Dermis microvascular lymphatic vessel endothelial cell (primary cell): ENCODE data around the gene ADGRG3. TPM values are rescaled to one million over a fixed set of nuclear protein-coding genes. Genes with fewer than 3 reads are reported as not detected.
"Not testable (repeated sequence)": the region's sequence is repeated elsewhere in the genome, so short reads cannot be mapped to it uniquely, and the experiment has no call there.

Experiments
- DNase-seq, 2 donors: peaks; one replicate each; pipeline versions ENCODE4 v3.0.0 to v3.0.0-alpha.2; 2010; ENCODE audit warnings: low read depth in 2 of 2
- total RNA-seq: library from RNA; depleted of rRNA; stranded (reverse); fragments of >200 nt; gene quantifications from 2 replicates; pipeline ENCODE4 v1.2.1, GENCODE V29; 2014

The ADGRG3 gene
- total RNA-seq, 1 donor from 2014 or later, result 1.3 TPM

- DNase-seq, result no peak
Observed at GRCh38 chr16:57661936-57662906, 5.9 kb upstream of the ADGRG3 start.

- no peak for DNase-seq
Observed at GRCh38 chr16:57663436-57663835, 4.7 kb upstream of the ADGRG3 start.

GRCh38 chr16:57663917-57664661, 4.0 kb upstream of the ADGRG3 start:
- DNase-seq, result no peak

- no peak for DNase-seq
Observed at GRCh38 chr16:57664662-57665025, 3.5 kb upstream of the ADGRG3 start.

GRCh38 chr16:57665541-57665940, 2.6 kb upstream of the ADGRG3 start:
- DNase-seq, result no peak

DNA sequence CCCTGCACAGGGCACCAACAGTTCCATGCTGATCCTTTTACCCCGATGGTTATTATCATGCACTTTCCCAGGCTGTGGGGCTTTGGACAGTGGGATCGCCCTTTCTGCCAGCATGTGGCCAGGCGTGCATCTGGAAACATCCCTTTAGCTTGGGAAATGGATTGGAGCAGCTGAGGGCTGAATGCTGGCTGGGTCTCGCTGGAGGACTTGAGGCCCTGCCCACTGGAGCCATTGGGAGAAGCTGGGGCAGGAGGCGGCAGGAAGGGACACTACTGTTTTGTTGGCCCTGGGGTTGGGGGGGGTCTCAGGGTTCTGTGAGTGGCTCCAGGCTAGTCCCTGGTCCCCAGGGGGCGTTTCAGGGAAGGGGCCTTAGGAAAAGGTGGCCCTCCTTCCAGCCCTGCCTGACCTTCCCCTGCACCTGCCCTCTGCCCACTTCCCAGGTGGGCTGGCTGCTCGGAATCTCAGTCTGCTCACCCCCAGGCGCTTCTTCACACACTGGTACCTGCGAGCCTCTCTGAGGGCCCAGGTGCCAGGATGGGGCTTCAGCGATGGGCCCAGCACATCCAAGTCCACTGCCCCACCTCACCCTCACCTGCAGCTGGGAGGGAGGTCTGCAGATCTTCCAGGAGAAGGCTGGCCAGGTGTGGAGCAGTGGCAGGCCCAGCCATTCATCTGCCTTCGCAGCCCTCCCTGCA, 1.6 kb upstream of the ADGRG3 start:
- DNase-seq, result no peak

GRCh38 chr16:57667048-57667525, 1.0 kb upstream of the ADGRG3 start:
- DNase-seq, result peak in 1 of 2 donors; percentile 73

DNA sequence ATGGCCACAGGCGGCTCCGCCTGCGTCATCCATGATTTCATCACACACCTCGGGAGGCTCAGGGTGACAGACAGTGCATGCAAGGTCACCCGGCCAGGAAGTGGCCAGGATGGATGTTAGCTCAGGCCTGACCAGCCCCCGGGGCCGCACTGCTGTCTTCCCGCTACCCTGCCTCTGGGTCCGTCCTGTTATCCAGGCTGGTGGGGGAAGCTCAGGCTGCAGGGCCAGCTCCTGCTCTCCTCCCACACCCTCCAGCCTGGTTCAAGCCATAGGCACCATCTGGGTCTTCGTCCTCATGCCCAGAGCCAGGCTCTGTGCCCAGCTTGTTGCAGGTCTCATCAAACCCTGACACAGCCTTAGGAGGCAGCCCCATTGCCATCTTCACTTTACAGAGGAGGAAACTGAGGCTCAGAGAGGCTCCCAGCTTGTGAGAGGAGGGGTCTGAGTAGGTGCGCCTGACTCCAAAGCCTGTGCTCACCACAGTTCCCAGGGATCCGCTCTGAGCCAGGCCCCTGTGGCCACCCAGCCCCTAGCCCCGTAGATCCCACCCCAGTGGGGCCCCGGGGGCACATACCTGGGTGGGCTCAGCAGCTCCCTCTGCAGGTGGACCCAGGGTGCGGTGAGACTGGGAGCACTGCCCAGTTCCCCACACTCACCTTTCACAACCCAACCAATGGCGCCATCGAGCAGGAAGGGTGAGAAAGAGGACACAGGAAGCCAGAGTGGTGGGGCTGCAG, 412 bp upstream of the ADGRG3 start:
- peak; percentile 43 to 93 for DNase-seq

GRCh38 chr16:57668630-57669475, 747 bp downstream of the ADGRG3 start:
- DNase-seq, result no peak

DNA sequence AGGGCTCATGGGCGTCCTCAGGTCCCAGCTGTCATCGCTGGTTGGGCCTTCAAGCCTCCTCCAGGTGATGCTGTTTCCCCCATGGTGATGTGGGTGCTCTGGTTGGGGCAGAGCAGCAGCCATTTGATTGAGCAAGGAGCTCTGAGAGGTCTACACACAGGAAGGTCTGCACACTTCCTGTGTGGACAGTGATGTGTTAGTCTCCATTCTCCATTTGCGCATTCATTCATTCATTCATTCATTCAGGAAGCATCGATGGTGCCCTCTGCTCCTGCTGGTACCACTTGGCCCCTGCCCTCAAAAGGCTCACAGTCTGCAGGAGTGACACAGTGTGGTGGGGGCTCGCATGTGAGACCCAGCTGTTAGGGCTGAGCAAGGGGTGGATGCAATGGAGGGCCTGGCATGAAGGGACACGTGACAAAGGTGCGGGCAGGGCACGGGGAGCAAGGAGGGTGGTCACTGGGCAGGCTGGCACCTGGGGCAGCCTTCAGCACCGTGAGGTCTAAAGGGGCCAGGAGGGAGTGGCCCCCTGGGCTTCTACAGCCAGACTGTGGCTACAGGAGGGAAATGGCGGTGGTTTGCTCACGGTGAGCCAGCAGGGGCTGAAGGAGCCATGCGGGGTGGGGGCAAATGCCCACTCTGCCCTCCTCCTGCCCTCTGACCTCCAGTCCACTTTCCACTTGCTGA, 1.5 kb downstream of the ADGRG3 start:
- no peak for DNase-seq

GRCh38 chr16:57670196-57670595, 2.1 kb downstream of the ADGRG3 start:
- DNase-seq, result no peak

DNA sequence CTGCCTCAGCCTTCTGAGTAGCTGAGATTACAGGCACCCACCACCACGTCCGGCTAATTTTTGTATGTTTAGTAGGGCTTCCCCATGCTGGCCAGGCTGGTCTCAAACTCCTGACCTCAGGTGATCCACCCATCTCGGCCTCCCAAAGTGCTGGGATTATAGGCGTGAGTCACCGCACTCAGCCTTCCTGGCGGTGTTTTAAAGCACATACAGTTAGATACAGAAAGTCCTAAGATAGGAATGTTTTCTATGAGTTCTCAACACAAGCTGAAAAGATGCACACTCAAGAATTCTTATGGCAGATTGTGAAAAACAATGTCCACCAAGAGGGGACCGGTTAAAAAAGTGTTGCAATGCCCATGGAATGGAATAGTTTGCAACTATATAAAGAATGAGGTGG, 3.3 kb downstream of the ADGRG3 start:
- not testable (repeated sequence) for DNase-seq

DNA sequence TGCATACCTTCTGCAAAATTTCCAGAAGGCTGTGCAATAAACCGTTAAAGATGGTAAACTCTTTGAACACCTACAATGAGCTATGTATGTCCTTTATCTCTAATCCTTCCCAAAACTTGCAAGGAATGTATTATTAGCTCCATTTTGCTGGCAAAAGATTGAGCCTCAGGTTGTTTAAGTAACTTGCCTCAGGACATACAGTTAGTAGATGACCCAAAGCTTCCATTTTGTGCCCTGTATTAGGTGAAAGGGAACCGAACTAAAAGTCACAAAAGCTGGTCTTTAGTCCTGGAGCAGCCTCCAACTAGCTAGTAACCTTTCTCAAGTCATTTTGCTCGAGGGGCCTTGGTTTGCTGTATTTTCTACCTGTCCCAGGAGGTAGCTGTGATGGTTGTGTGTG, 4.3 kb downstream of the ADGRG3 start:
- DNase-seq, result no peak

GRCh38 chr16:57672824-57673223, 4.7 kb downstream of the ADGRG3 start:
- no peak for DNase-seq

DNA sequence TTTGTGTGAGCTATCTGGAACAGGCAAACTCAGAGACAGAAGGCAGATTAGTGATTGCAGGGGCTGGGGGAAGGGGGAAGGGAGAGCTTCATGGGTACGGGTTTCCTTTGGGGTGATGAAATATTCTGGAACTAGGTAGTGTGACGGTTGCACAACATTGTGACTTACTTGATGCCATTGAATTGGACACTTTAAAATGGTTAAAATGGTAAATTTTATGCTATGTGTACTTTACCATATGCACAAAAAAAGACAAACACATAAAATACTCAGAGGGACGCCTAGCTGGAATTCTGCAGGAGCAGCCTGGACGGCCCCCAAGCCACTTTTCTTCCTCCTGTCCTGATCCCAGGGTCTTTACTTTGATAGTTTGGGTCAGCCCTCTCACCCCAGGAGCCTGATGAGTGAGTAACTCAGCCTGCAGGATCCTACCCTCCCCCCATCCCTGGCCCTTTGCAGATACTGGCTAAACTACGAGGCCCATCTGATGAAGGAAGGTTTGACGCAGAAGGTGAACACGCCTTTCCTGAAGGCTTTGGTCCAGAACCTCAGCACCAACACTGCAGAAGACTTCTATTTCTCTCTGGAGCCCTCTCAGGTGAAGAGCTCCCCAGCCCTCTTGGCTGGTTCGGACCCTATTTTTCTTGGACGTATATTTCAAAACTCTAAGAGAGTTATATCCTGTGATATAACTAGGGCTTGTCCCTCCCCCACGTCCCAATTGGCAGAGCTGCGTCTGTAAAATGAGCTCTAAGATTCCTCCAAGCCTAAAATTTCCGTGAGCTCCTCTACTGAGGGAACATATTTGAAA, 7.8 kb downstream of the ADGRG3 start:
- peak in 1 of 2 donors; percentile 13 for DNase-seq

DNA sequence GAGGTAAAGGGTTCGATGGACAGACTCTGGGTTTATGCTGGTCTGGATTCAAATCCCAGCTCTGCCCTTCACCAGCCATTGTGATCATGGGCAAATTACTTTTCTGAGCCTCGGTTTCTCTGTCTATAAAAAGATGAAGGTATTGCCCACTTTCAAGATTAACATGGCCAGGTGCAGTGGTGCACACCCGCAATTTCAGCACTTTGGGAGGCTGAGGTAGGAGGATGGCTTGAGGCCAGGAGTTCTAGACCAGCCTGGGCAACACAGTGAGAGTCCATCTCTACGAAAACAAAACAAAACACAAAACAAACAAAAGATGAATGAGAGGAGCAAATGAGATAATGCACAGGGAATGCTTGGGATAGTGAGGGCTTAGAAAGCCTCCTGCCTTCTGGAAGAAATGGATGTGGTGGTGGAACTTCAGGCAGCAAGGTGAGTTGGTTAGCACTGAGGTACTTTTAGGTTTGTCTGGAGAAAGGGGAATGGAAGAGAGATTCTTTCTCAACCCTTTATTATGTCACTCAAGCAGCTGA, 8.5 kb downstream of the ADGRG3 start:
- DNase-seq, result no peak

DNA sequence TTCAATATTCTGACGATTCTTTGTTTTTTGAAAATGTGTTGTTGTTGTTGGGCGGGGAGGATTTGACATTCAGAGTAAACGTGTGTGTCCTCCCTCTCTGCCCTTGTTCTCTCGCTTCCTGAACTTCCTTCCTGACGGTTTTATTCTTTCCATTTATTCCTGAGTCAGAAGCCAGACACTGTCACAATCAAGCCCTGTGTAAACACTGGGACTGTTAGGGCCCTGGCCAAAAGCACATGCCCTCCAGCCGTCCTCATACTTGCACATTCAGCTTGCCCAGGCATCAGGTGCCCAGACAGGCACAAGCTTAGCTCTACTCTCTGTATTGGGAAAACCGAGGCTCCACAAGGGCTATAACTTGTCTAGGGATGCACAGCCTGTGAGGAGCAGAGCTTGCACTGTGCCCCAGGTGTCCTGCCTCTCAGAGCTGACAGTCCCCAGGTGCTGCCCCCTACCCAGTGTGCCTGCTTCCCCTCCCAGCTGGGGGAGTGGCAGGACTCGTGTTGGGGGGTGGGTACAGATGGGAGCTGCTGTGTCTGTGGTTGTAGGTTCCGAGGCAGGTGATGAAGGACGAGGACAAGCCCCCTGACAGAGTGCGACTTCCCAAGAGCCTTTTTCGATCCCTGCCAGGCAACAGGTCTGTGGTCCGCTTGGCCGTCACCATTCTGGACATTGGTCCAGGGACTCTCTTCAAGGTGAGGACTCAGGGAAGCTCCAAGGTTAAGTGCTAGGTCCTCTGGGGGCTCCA, 9.7 kb downstream of the ADGRG3 start:
- DNase-seq, result peak; percentile 70 to 93

DNA sequence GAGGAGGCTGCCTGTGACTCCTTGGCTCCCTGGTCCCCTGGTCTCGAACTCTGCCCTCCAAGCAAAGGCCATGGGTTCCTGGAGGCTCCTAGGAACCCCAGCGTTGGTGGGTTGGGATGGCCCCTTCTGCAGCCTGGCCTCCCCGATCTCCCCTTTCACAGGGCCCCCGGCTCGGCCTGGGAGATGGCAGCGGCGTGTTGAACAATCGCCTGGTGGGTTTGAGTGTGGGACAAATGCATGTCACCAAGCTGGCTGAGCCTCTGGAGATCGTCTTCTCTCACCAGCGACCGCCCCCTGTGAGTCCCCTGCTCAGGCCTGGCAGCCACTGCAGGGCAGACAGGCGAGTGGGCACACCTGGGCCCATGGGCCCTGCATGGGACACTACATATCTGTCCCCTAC, 10.9 kb downstream of the ADGRG3 start:
- DNase-seq, result no peak
